ENCODE data around the gene CLSTN3. TPM values are rescaled to one million over a fixed set of nuclear protein-coding genes. Genes with fewer than 3 reads are reported as not detected.

The CLSTN3 gene
- total and polyA plus RNA-seq, 2 of the 13 experiments (the other 11 are each of a cell fraction or from before 2014, with no cell fraction given): 26.2 to 94.1 TPM

- intact Hi-C loops (cut with micrococcal nuclease; ENCODE audit: unreplicated experiment) (no loop called here), in situ Hi-C loops (cut with HindIII; ENCODE audit: extremely low pct_ligation_motif_present, low pct_unique_long_range_greater_than_20kb) (loop anchor here (10.0 kb wide), 2 partner anchors 54 to 174 kb away; partner anchors contain the start of genes C12orf57, C1S and RNU7-1)
- 96% methylated on average over 3 of the region's 3 CpGs for WGBS (ENCODE audit: low lambda C conversion rate)
- no peaks in the 10 kb centered on the region for H3K9me3 ChIP-seq (ENCODE audit: low read length)
- no peak overlapping the region for H3K9ac ChIP-seq (ENCODE audit: insufficient read depth, low read depth, low read length)
- no peaks in the 10 kb centered on the region for H4K20me1 ChIP-seq (ENCODE audit: insufficient read depth, low read length)
- BruUV-seq (replicated peaks): no TSS peak
- CTCF ChIA-PET (ENCODE audit: low intra/inter-chr PET ratio, low total read pairs): no interaction called here
- no peak overlapping the region for H3K27ac ChIP-seq (ENCODE audit: extremely low read length, insufficient read depth, low read length)
- no peaks in the 10 kb centered on the region for H3K79me2 ChIP-seq (ENCODE audit: insufficient read depth, low read length)
- no peak overlapping the region for H2AFZ ChIP-seq (ENCODE audit: low read length)
- ATAC-seq (no peak), DNase-seq (ENCODE audit: low spot score) (no peak), FAIRE-seq (no peak)
- no peak for TF ChIP-seq RFX3 (CRISPR knock-in tag; IDR thresholded peaks at IDR 0.05)
- no peak for TF ChIP-seq ZHX1 (CRISPR knock-in tag; IDR thresholded peaks at IDR 0.05; ENCODE audit: low read depth)
- TF ChIP-seq ASH2L (IDR thresholded peaks at IDR 0.05; ENCODE audit: insufficient read length, low read depth, low read length): no peak
- TF ChIP-seq ZNF138 (CRISPR knock-in tag; IDR thresholded peaks at IDR 0.05; ENCODE audit: low read depth): no peak
- TF ChIP-seq TCF7 (IDR thresholded peaks at IDR 0.05; ENCODE audit: low read depth): no peak
- no peak for TF ChIP-seq ZNF451 (CRISPR knock-in tag; IDR thresholded peaks at IDR 0.05)
- no peak for TF ChIP-seq ZNF609 (CRISPR knock-in tag; IDR thresholded peaks at IDR 0.05; ENCODE audit: borderline replicate concordance)
- TF ChIP-seq STAT5B (CRISPR knock-in tag; IDR thresholded peaks at IDR 0.05): no peak
- no peak for TF ChIP-seq BRD4 (CRISPR knock-in tag; IDR thresholded peaks at IDR 0.05)
- no peak for TF ChIP-seq FOSL2 (CRISPR knock-in tag; IDR thresholded peaks at IDR 0.05)
- TF ChIP-seq NR3C1 (CRISPR knock-in tag; IDR thresholded peaks at IDR 0.05): no peak
- TF ChIP-seq SRSF9 (IDR thresholded peaks at IDR 0.05; ENCODE audit: borderline replicate concordance, insufficient read depth, low read depth, low read length, poor library complexity, severe bottlenecking): no peak
- TF ChIP-seq DBP (CRISPR knock-in tag; IDR thresholded peaks at IDR 0.05; ENCODE audit: not compliant biosample characterization): no peak
- TF ChIP-seq HOXA7 (CRISPR knock-in tag; IDR thresholded peaks at IDR 0.05): no peak
- TF ChIP-seq GATA4 (IDR thresholded peaks at IDR 0.05; ENCODE audit: borderline replicate concordance, low read depth): no peak
- no peak for TF ChIP-seq HES4 (CRISPR knock-in tag; IDR thresholded peaks at IDR 0.05; ENCODE audit: borderline replicate concordance)
- TF ChIP-seq ZNF468 (CRISPR knock-in tag; IDR thresholded peaks at IDR 0.05): no peak
- H3K27me3 ChIP-seq (ENCODE audit: control insufficient read depth in 1 of 2, insufficient read depth in 2 of 2, low read length in 2 of 2): no peaks in the 10 kb centered on the region
- peaks cover 42% of the 10 kb centered on the region for H3K4me1 ChIP-seq (ENCODE audit: insufficient read depth, low read length)
- H3K4me3 ChIP-seq (replicated peaks in 1 of 3; ENCODE audit: insufficient read depth in 1 of 3, low read depth in 2 of 3, low read length in 3 of 3): no peak overlapping the region
- POLR2A ChIA-PET: interaction anchor here (1.6 to 2.5 kb wide), 3 partner anchors 9 to 12 kb away, joined by 3 to 12 read pairs (median 6); partner anchors contain the start of genes C1RL and RBP5
- H3K4me2 ChIP-seq (ENCODE audit: low read depth, low read length): no peak overlapping the region
- peaks cover 6 to 7% of the 10 kb centered on the region in 2 experiments; a peak in 3 of 5 replicates for H3K36me3 ChIP-seq (replicated peaks in 1 of 2; ENCODE audit: control insufficient read depth in 1 of 2, insufficient read depth in 2 of 2, low read length in 2 of 2)
Observed at GRCh38 chr12:7118881-7119280, 11.3 kb upstream of the CLSTN3 start.

Measured in HepG2 (cell line).